Upper lobe of right lung (tissue), 1 donor: ENCODE data around the gene ATG5. TPM values are rescaled to one million over a fixed set of nuclear protein-coding genes. Genes with fewer than 3 reads are reported as not detected.

Experiments
- ATAC-seq: fragments of 200-7000 bp; cut with Tn5 transposase; one replicate; pipeline ENCODE4 v1.9.1; 2020; ENCODE audit warnings: mild to moderate bottlenecking, moderate library complexity
- DNase-seq: peaks from one replicate; pipeline ENCODE4 v3.0.0-alpha.2; 2020
- H3K27ac ChIP-seq: fragments of 200-600 bp; one replicate; pipeline ENCODE4 v1.8.0; 2022
- H3K27me3 ChIP-seq: fragments of 200-600 bp; one replicate; pipeline ENCODE4 v1.8.0; 2022; ENCODE audit warnings: mild to moderate bottlenecking
- H3K36me3 ChIP-seq: fragments of 200-600 bp; one replicate; pipeline ENCODE4 v1.8.0; 2022
- H3K4me1 ChIP-seq: fragments of 200-600 bp; one replicate; pipeline ENCODE4 v1.8.0; 2022
- H3K4me3 ChIP-seq: fragments of 200-600 bp; one replicate; pipeline ENCODE4 v1.8.0; 2022; ENCODE audit warnings: mild to moderate bottlenecking
- H3K9me3 ChIP-seq: fragments of 200-600 bp; one replicate; pipeline ENCODE4 v1.8.0; 2022
- CTCF ChIP-seq: fragments of 200-600 bp; IDR thresholded peaks from one replicate; pipeline ENCODE4 v1.8.0; 2022; ENCODE audit warnings: antibody characterized with exemption
- intact Hi-C: fragments of 100-400 bp; cut with DNase I; formaldehyde crosslinking; loops from one replicate; pipeline ENCODE4 v1.11.0; 2022
- total RNA-seq: library from RNA; stranded (reverse); fragmentation: NEBNext Ultra II Directional; extraction: Animal tissue kit (Norgen Biotek cat#: 25700); gene quantifications from one replicate; pipeline ENCODE4 v1.2.1, GENCODE V29; 2021
- donor health status: DM: no; HTN: yes; CAD: no; lungs with severe emphysema.

ATG5 gene
- total RNA-seq, 1 donor from 2014 or later: 34.4 TPM

GRCh38 chr6:106160189-106160588, 165.4 kb downstream of the ATG5 start:
- H3K4me1 ChIP-seq: no peaks in the 10 kb centered on the region
- no peak overlapping the region for H3K27ac ChIP-seq
- H3K9me3 ChIP-seq: no peaks in the 10 kb centered on the region
- no peak overlapping the region for H3K4me3 ChIP-seq
- no peak for TF ChIP-seq CTCF
- ATAC-seq: no peak
- intact Hi-C loops: no loop called here
- H3K36me3 ChIP-seq: no peaks in the 10 kb centered on the region
- no peak for DNase-seq
- H3K27me3 ChIP-seq: no peaks in the 10 kb centered on the region

GRCh38 chr6:106159531-106159940, 166.0 kb downstream of the ATG5 start:
- intact Hi-C loops: no loop called here
- no peaks in the 10 kb centered on the region for H3K36me3 ChIP-seq
- no peak for DNase-seq
- H3K4me3 ChIP-seq: no peak overlapping the region
- H3K27me3 ChIP-seq: no peaks in the 10 kb centered on the region
- no peak overlapping the region for H3K27ac ChIP-seq
- no peak for TF ChIP-seq CTCF
- no peaks in the 10 kb centered on the region for H3K4me1 ChIP-seq
- no peak for ATAC-seq
- H3K9me3 ChIP-seq: no peaks in the 10 kb centered on the region

- intact Hi-C loops: no loop called here
These were observed 166.7 kb downstream of the ATG5 start for GRCh38 chr6:106158816-106159215.

GRCh38 chr6:106156863-106157262, 168.7 kb downstream of the ATG5 start:
- no peak for DNase-seq
- no peak for ATAC-seq

More at GRCh38 chr6:106158816-106159215, 166.7 kb downstream of the ATG5 start:
- Histone ChIP-seq H3K4me1 (no peaks in the 10 kb centered on the region), H3K4me3 (no peak overlapping the region), H3K27ac (no peak overlapping the region), H3K27me3 (no peaks in the 10 kb centered on the region), H3K36me3 (no peaks in the 10 kb centered on the region), H3K9me3 (no peaks in the 10 kb centered on the region)
- ATAC-seq (no peak), DNase-seq (no peak)
- no peak for TF ChIP-seq CTCF

GRCh38 chr6:106156413-106156812, 169.1 kb downstream of the ATG5 start:
- no peak for DNase-seq
- H3K4me3 ChIP-seq: no peak overlapping the region
- no peaks in the 10 kb centered on the region for H3K9me3 ChIP-seq
- no peaks in the 10 kb centered on the region for H3K36me3 ChIP-seq
- no peak overlapping the region for H3K27ac ChIP-seq
- ATAC-seq: no peak
- TF ChIP-seq CTCF: no peak
- H3K27me3 ChIP-seq: no peaks in the 10 kb centered on the region
- H3K4me1 ChIP-seq: no peaks in the 10 kb centered on the region
- intact Hi-C loops: no loop called here

More at GRCh38 chr6:106156863-106157262, 168.7 kb downstream of the ATG5 start:
- no peak overlapping the region for H3K4me3 ChIP-seq
- no peaks in the 10 kb centered on the region for H3K36me3 ChIP-seq
- no peaks in the 10 kb centered on the region for H3K27me3 ChIP-seq
- H3K9me3 ChIP-seq: no peaks in the 10 kb centered on the region
- intact Hi-C loops: no loop called here
- H3K27ac ChIP-seq: no peak overlapping the region
- no peak for TF ChIP-seq CTCF
- H3K4me1 ChIP-seq: no peaks in the 10 kb centered on the region

- Histone ChIP-seq H3K27me3 (no peaks in the 10 kb centered on the region), H3K36me3 (no peaks in the 10 kb centered on the region), H3K9me3 (no peaks in the 10 kb centered on the region), H3K4me1 (no peaks in the 10 kb centered on the region), H3K4me3 (no peak overlapping the region), H3K27ac (no peak overlapping the region)
- intact Hi-C loops: no loop called here
- ATAC-seq (peak; percentile 54), DNase-seq (no peak)
- no peak for TF ChIP-seq CTCF
These were observed 170.2 kb downstream of the ATG5 start for GRCh38 chr6:106155219-106155830.
